ENCODE results near the gene FNIP2.

GRCh38 chr4:158869001-158869400 is 100.2 kb downstream of the FNIP2 start:
- no peak for TF ChIP-seq POLR2A (IDR thresholded peaks at IDR 0.05)
- TF ChIP-seq CTCF (IDR thresholded peaks at IDR 0.05) = no peak

Data from heart left ventricle (tissue), 13 donors.